Right forelimb (tissue), 1 donor: ENCODE measurements around the gene NTPCR.

Experiments used
- DNase-seq: peaks from one replicate; pipeline ENCODE4 v3.0.0-alpha.2; 2018

NTPCR gene

DNA sequence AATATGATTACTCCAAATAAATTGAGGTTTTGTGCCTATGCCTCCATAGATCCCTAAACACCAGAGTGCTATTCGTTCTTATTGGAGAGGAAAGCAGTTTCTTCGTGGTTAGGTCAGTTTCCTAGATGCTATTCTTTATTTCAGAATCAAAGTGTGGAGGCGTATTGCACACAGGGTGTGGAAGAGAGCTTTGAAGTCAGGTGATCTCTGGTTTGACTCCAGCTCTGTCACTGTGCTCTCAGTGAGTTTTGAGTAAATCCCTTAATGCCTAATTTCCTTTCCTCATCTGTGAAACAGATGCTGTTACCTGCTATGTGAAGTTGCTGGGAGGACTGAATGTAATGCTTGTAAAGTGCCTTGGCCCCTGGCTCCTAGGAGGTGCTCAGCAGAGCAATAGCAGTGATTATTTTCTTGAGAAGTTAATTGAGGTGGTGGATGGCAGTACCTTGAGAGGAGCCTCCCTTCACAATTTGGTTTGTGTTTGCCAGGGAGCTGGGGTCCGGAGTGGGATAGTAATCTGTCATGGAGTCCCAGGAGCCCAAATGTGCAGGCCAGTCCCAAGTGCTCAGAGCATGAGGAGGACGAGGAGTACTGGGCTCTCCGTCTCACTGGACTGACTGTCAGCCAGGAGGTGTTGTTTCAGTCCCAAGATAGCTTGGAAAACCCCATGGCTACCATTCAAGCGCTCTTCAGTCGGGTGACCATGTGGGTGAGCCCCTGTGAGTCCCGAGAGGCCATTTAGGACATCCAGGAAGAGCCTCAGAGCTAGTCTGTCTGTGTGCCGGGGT, 14.9 kb downstream of the NTPCR start:
- no peak for DNase-seq

DNA sequence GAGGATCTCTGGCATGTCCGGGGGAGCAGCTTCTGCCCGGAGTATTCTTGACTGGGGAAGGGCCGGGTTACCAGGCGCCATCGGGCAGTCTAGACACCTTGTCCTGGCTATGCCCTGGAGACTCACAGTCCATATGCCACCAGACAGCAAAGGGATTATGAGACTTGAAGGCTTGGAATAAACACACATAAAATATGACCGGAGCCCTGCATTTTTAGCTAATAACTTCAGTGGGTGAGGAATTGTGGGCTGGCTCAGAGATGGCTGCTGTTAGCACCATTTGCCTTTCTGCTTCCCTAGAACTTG, 15.5 kb downstream of the NTPCR start:
- DNase-seq: no peak

DNA sequence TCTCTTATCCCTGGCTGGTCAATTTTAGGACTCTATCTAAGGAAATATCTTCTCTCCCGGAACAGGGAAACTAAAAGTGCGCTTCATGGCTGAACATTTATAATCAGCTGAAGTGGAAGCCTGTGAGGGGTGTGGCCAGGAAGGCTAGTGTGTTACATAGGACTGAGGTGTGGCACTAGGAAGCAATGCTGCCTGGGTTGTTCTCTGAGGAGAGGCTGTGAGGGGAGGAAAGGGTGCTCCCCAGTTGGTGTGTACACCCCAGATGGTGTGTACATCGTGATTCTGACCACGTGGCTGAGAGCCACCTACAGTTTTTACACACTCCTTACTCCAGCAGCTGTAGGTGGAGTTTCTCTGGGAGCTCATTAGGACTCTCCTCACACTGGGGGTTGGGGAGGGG, 16.3 kb downstream of the NTPCR start:
- no peak for DNase-seq

DNA sequence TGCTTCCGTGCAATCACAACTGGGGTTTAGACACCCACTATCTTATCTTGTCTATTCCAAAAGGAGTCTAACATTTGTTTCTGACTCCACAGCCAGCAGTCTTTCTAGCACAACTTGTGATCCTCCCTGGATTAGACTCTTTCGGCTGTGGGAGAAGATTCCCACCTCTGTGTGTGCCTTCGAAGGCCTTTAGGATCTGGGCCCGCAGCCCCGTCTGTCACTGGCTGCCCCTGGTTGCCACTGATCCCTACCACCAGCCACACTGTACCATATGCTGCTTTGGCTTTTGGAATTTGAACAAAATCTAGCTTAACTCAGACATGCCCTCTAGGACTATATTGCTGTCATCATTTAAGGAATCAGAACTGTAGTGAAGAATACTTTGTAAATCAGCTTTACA, 18.0 kb downstream of the NTPCR start:
- no peak for DNase-seq

DNA sequence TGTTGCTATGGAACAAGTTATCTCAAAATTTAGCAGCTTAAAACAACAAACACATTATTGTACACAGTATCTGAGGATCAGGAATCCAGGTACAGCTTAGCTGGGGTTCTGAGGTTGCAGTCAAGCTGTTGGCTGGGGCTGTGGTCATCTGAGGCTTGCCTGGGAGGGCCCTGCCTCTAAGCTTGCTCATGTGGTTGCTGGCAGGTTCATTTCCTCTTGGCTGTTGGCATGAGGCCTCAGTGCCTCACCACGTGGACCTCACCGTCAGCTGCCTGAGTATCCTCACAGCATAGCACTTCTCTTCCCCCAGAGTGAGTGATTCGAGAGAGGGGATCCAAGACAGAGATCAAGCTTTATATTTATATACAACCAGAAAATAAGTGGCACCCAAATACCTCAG, 18.6 kb downstream of the NTPCR start:
- no peak for DNase-seq

DNA sequence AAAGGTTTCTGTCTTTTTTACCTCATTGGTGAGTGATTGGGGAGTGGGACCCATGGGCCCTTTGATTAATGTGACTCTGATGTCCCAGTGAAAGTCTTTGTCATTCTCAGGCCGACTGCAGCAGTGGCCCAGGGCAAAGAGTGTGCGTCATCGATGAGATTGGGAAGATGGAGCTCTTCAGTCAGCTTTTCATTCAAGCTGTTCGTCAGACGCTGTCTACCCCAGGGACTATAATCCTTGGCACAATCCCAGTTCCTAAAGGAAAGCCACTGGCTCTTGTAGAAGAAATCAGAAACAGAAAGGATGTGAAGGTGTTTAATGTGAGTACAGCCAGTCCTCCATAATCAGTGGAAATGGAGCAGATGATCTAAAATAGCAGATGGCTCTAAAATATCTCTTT, 19.4 kb downstream of the NTPCR start:
- DNase-seq: no peak

DNA sequence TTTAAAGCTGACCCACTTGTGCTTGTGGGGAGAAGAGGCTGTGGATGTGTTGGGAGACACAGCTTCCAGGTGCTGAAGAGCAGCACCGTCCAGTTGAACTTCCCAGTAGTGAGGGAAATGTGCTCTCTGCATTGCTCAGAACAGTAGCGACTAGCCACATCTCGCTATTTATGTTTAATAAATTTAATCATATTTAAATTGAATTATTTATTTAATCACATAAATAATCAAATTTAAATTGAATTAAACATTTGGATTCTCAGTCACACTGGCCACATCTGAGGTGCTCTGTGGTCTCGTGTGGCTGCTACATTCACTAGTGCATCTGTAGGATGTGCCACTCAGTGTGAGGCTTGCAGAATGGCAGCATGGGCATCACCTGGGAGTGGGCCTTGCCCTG, 20.1 kb downstream of the NTPCR start:
- DNase-seq: no peak

DNA sequence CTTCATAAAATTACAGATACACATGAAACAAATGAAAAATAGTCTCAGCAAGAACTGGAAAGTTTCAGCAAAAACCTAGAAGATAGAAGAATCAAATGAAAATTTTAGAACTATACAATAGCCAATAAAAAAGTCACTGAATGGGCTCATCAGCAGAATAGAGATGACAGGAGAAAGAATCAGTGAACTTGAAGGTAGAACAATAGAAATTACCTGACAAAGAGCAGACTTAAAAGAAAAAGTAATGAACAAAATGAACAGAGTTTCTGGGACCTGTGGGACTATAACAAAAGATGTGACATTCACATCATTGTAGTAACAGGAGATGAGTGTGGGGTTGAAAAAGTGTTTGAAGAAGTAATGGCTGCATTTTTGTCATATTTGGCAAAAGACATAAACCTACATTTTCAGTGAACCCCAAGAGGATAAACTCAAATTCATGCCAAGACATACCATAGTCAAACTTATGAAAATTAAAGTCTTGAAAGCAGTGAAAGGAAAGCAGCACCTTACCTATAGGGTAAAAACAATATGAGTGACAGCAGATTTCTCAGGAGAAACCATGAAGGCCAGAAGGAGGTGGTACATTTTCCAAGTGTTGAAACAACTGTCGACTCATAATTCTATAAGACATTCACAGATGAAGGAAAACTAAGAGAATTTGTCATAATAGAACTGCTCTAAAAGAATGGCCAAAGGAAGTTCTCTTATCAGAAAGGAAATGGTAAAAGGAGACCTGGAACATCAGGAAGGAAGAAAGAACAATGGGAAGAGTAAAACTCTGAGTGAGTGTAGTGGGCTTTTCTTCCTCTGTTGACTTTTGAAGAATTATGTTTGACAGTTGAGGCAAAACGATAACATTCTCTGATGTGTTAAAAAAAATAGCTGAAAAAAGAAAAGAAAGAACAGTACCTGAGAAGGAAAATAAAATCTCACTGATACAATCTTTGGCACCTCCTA, 23.5 kb downstream of the NTPCR start:
- DNase-seq: no peak

DNA sequence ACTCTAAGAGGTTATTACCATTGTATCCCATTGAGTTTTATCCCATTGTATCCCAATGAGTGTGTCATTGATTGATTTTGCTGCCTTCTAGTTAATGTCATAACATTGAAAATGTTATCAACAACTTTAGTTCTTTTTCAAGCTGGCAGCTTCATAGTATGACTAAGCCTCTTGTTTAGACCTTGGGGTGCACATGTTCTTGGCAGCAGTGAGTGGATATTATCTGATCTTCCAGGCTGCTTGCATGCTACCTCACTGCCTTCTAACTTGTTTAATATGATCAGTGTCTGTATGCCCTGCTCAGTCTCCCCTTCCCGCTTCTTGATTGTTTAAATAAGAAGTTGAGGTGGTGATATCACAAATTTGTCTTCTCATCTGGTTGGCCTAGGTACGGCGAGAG, 24.6 kb downstream of the NTPCR start:
- DNase-seq: no peak

DNA sequence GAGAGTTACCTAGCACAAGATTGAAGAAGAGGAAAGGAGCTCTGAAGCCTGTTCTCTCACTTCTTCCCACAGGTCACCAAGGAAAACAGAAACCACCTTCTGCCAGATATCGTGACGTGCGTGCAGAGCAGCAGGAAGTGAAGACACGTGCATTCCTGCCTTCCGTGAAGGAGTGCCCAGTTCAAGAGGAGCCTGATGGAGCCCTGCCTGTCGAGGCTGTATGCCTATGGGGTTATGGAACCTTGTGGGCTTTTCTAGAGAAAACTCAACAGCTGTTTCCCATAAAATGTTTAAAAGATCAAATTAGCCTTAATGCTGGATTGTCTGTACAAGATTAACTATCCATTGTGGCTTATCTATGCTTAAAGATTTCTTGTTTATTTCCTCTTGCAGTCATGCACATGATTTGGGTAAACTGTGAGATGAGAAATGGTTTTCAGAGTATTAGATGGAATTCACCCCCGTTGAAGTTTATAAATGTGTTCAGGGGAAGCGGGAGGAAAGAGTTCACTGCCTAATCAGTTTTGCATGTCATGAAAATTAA, 27.8 kb downstream of the NTPCR start:
- no peak for DNase-seq

DNA sequence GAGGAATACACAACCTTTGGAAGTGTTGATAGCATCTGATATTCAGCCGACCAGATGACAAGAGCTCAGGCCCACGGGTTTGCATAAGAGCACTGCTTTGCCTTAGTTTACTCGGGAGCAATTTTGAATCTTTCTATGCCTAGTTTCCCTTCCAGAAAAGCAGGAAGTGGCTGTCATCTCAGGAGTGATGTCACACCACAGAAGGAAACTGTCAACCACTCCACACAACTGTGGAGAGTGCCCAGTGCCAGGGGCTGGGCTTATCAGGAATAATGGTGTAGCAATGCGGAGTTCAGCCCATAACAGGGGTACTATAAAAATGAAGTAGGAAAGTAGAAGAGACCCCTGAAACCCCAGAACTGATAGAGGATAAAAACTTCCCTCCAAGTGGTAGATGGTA, 28.4 kb downstream of the NTPCR start:
- no peak for DNase-seq

DNA sequence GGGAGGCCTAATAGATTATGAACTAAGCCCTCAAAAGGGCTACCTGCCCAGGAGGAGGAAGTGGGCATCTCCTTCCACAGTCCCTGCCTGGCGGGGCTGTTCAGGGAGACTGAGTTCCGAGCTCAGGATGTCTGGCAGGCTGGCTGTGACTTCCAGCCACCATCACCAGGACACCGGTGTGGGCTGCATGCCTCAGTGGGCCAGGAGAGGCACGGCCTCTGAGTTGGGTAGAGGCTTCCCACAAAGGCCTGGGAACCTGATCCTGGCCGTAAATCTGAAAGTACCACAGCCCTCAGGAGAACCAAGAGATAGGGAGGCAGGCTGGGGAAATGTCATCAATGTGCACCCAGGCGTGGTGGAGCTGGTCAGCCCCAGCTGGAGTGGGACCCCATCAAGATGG, 29.1 kb downstream of the NTPCR start:
- DNase-seq: no peak

DNA sequence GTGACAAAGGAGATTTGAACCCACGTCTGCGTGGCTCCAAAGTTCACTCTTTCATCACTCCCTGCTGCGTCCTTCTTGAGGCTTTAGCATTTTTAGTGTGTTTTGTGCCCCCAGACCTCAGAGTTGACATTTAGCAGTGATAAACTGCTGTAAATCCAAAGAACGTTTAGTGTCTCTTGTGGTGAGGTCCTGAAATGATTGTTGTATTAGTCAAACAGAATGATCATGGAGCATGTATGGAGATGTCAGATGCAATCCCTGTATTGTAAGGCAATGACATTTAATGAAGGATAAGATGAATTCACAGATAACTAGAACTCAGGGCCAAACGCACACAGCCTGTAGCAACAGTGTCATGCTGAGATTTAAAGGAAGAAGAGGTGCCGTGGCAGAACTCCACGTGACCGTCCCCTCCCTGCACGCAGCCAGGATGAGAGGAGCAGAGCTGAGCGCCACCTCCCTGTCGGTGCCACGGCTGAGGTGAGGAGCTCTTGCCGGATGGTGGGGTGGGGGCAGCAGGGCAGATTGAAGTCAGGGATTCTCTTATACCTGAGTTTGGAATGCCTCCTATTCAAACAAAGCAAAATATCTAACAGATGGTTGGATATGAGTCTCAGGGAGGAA, 30.1 kb downstream of the NTPCR start:
- no peak for DNase-seq

DNA sequence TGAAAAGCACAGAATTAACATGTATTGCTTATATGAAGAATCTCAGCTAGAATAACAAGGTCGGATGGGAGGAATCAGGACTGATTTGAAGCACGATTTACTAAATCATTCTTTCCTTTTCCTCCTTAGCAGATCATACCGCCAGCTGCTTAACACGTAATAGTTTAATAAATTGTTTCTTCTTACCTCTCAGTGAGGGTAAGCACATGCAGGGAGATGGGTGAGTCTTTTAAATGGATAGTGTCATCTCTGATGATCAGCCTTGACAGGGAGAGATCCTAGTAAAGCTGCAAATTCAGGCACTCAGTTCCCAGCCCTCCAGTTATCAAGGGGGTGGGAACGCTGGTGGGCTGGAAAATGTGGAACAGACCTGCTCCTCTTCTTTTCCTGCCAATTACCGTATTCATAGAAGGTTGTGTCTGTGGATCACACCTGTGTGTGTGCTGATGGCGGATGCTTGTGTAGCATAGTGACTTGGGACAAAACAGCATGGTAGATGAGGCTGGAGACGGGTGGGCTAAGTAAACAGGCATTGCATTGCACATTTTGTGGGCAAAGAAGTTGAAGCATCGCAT, 30.7 kb downstream of the NTPCR start:
- DNase-seq: no peak

DNA sequence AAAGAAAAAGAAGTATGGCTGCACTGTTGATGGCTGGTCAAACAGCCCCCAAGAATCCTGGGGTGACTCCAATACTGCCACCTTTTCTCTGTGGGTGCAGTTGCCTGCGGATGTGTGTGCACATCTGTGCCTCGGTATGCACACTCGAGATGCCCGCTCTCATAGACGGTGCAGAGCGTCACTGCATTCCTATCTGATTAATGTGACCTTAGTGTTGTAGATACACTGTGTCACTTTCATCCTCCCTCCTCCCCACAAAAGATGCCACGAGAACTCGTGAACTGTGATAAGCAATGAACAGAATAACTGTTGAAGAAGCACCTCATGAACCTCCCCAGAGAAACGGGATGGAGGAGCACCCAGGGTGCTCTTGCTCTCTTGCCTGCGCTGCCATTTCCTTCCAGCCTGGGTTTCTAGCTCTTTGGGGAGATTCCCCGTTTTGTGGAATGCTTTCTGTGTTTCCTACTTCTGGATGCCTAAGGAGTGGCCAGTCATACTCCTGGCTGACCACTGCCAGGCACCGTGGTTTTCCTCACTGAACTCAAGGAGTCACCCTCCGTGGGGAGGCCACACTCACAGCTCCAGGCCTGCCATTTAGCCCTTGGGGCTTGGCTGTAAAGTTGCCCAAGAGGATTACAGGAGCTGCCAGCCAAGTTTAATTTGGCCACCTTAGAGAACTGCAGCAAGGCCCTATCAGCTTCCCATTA, 32.0 kb downstream of the NTPCR start:
- no peak for DNase-seq

DNA sequence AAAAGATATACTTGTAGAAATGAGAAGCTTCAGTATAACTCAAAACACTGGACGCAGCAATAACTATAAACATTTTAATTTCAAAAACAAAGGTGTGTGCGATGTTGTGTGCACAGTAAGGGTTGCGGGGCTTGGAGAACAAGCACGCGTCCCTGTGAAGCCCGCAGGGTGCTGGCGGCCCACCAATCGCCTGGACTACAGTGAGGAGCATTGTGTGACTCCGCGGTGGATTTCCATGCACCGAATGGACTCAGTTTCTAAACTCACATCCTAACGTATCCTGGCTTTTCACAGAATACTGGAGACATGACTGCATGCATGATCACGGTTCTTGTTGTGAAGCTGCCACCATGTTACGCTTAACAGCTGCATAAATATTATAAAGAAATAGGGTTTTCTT, 33.0 kb downstream of the NTPCR start:
- no peak for DNase-seq

DNA sequence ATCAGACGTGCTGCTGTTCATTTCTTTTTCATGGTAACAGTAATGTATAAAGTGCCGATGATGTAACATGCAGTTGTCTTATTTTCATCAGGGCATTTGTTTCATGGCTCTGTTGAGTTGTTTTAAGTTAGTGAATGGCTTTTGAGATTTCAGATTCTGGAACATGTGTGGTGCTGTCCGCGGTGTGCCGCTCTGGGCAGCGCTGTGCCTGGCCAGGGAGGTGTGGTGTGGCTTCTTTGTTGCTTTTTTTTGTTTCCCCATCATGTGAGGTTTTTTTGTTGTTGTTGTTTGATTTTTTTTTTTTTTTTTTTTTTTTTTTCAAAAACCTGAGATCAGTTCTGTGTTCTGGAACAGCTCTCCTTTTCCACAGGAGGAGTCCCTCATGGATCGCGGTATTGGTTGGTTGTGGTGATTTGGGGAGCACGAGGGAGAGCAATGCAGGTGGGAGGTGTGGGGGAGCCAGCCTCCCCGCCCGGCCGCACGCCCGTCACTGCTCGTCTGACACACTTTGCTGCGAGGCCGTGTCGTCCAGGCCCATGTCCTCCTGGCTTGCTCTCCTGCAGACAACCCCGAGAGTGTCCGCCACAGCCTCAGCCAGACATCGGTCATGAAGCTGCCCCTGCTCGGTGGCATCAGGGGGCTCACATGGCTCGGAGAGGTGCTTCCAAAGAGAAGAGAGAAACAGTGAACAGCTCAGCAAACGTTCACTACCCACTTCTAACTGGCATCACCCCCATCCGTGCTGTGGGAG, 33.6 kb downstream of the NTPCR start:
- DNase-seq: no peak

DNA sequence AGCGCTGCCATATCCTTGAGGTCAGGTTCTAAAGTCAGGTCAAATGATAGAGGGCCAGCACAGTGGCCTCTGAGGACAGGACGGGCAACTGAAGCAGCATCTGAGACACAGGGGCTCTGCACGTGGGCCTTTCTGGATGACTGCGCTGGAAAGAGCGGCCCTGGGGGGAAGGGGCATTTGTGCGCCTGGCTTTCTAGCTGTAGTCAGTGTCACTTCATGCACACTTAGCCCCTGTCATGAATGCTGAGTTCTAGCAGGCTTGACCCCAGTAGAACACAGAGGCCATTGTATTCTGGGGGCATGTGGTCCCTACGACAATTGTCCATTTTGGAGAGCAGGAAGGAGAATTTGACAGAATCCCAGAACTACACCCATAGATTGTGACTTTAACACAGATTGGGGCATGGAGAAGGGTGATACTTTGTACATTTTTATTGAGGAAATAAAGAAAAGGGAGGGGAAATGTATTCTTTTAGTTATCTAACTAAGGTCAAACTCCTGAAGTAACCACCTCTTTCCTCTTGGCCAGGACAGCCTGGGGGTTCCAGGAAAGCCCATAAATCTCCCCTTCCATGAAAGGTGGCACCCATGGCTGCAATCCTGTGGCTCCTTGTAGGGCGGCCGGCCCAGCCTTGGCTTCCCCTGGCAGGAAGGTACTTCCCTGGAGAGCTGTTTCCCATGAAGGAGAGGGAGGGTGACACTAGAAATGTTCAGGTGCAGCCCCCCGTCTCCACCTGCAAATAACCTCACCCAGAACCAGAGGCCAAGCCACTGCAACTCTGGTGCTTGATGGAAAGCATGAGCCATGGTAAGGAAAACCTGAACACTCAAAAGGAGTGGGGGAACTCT, 34.4 kb downstream of the NTPCR start:
- no peak for DNase-seq

DNA sequence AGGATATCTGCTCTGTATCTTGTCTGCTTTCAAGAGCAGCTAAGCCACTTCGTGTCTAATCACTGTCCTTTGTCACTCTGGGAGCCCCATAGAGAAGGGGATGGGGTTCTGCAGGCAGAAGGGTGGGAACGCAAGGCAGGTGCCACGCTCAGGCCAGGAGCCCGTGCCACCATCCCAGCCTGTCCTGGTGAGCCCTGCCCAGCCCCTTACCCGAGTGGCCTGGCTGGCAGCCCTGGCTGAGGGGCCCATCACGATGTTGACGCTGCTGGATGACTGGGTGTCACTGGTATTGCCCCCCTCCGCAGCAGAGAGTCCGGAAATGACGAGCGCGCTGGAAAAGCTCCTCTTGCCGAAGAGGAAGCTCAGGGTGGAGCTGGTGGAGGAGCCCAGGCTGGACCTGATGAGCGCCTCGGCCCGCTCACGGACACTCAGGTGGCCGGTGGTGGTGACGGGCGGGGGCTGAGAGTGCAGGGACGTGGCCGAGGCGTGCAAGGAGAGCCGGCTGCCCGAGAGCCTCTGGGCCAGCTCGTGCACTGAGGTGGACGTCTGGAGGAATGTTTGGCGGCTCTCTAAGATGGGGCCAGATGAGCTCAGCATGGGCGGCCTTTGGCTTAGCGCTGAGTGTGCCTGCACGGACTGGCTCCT, 35.6 kb downstream of the NTPCR start:
- DNase-seq: no peak

DNA sequence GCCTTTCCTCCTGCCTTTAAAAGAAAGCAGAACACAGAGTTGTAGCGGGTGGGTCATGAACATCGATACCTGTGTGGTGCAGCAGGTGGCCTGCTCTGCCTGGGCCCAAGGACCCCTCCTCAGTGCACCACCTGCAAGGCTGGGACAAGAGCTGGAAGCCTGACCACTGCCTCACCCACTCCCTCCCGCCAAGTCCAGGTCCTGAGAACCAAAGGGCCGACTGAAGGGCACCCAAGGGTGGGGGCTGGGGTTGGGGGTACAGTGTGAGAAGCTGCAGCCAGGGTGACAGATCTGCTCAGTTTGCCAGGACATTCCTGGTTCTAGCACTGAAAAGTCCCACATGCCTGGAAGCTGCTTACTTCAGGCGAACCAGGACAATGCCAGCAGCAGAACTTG, 36.1 kb downstream of the NTPCR start:
- DNase-seq: no peak
